ENCODE results near the gene PHLDB3.

DNA sequence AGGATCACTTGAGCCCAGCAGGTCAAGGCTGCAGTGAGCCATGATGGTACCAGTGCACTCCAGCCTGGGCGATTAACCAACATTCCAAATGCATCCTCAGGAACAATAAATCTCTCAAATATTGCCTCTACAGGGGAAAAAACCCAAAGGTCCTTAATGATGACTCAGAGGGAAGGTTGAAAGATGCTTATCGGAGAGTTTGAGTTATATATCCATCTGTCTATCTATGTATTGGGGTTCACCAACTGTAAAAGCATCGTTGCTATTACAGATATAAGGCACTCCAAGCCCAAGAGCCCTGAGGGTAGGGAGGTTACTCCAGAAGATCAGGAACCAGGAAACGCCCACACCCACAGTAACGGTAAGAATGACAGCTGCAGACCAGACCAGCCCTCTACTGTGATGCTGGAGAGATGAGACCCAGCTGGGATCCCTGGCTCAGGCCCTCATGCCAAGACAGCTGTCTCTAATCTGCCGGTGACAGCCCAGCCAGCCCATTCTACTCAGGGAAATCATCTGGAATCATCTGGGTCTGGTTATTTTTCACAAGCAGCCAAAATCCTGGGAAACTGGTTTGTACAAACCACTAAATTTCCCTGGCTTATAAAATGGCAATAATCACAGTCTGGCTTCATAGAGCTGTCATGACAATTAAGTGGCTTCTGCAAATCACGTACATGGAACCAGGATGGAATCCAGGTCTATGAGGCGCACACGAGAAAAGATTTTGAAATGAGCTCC is 66.1 kb downstream of the PHLDB3 start:
- TF ChIP-seq, protein P1, sequence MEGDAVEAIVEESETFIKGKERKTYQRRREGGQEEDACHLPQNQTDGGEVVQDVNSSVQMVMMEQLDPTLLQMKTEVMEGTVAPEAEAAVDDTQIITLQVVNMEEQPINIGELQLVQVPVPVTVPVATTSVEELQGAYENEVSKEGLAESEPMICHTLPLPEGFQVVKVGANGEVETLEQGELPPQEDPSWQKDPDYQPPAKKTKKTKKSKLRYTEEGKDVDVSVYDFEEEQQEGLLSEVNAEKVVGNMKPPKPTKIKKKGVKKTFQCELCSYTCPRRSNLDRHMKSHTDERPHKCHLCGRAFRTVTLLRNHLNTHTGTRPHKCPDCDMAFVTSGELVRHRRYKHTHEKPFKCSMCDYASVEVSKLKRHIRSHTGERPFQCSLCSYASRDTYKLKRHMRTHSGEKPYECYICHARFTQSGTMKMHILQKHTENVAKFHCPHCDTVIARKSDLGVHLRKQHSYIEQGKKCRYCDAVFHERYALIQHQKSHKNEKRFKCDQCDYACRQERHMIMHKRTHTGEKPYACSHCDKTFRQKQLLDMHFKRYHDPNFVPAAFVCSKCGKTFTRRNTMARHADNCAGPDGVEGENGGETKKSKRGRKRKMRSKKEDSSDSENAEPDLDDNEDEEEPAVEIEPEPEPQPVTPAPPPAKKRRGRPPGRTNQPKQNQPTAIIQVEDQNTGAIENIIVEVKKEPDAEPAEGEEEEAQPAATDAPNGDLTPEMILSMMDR (IDR thresholded peaks at IDR 0.05; ENCODE audit: insufficient read depth, low read depth, low read length) = no peak
- no peak for TF ChIP-seq EZH2 (IDR thresholded peaks at IDR 0.05; ENCODE audit: insufficient read depth, low read length)

All from astrocyte (in vitro differentiated cells and primary cell).